ENCODE measurements around the gene SMAD2.
"Not testable (repeated sequence)": the region's sequence is repeated elsewhere in the genome, so short reads cannot be mapped to it uniquely, and the experiment has no call there.

Gene SMAD2

GRCh38 chr18:47794725-47795433 lies 135.6 kb downstream of the SMAD2 start:
- no peak for DNase-seq (ENCODE audit: low read depth in 2 of 2)

- no peak for DNase-seq (ENCODE audit: low read depth in 2 of 2)
These were observed 136.8 kb downstream of the SMAD2 start for GRCh38 chr18:47793609-47794008.

GRCh38 chr18:47791461-47791985 lies 138.9 kb downstream of the SMAD2 start:
- DNase-seq (ENCODE audit: low read depth in 2 of 2), result no peak

- no peak for DNase-seq (ENCODE audit: low read depth in 2 of 2)
These were observed 140.4 kb downstream of the SMAD2 start for GRCh38 chr18:47790036-47790435.

- DNase-seq (ENCODE audit: low read depth in 2 of 2), result no peak
These were observed 141.8 kb downstream of the SMAD2 start for GRCh38 chr18:47788621-47789020.

GRCh38 chr18:47781561-47781960 lies 148.9 kb downstream of the SMAD2 start:
- DNase-seq (ENCODE audit: low read depth in 2 of 2), result no peak

GRCh38 chr18:47780011-47780725 lies 150.3 kb downstream of the SMAD2 start:
- DNase-seq (ENCODE audit: low read depth in 2 of 2), result no peak

GRCh38 chr18:47779381-47779780 lies 151.1 kb downstream of the SMAD2 start:
- no peak for DNase-seq (ENCODE audit: low read depth in 2 of 2)

GRCh38 chr18:47777626-47778025 lies 152.8 kb downstream of the SMAD2 start:
- no peak for DNase-seq (ENCODE audit: low read depth in 2 of 2)

- no peak for DNase-seq (ENCODE audit: low read depth in 2 of 2)
These were observed 154.5 kb downstream of the SMAD2 start for GRCh38 chr18:47775961-47776360.

- no peak for DNase-seq (ENCODE audit: low read depth in 2 of 2)
These were observed 156.5 kb downstream of the SMAD2 start for GRCh38 chr18:47773931-47774330.

GRCh38 chr18:47772374-47773248 lies 157.8 kb downstream of the SMAD2 start:
- DNase-seq (ENCODE audit: low read depth in 2 of 2), result peak; percentile 24 to 70

- no peak for DNase-seq (ENCODE audit: low read depth in 2 of 2)
These were observed 158.5 kb downstream of the SMAD2 start for GRCh38 chr18:47771922-47772321.

GRCh38 chr18:47767699-47768098 lies 162.8 kb downstream of the SMAD2 start:
- DNase-seq (ENCODE audit: low read depth in 2 of 2), result no peak

- DNase-seq (ENCODE audit: low read depth in 2 of 2), result not testable (repeated sequence)
These were observed 163.3 kb downstream of the SMAD2 start for GRCh38 chr18:47767198-47767597.
